ENCODE data around the gene DMBT1. TPM values are rescaled to one million over a fixed set of nuclear protein-coding genes. Genes with fewer than 3 reads are reported as not detected.

Gene DMBT1
- total RNA-seq, 2 donors from 2014 or later = 33.6 to 165 TPM

GRCh38 chr10:122559228-122559627, 1.3 kb upstream of the DMBT1 start:
- no peaks in the 10 kb centered on the region for H3K9me3 ChIP-seq
- intact Hi-C loops (cut with DNase I) = no loop called here
- DNase-seq = no peak
- H3K27ac ChIP-seq = no peak overlapping the region
- no peak overlapping the region for H3K4me3 ChIP-seq
- H3K36me3 ChIP-seq = no peaks in the 10 kb centered on the region
- H3K27me3 ChIP-seq = no peaks in the 10 kb centered on the region
- H3K4me1 ChIP-seq = no peaks in the 10 kb centered on the region
- H3K9ac ChIP-seq (ENCODE audit: low read depth in 2 of 2, low read length in 2 of 2) = no peak overlapping the region
- no peak for TF ChIP-seq CTCF (IDR thresholded peaks at IDR 0.05)

DNA sequence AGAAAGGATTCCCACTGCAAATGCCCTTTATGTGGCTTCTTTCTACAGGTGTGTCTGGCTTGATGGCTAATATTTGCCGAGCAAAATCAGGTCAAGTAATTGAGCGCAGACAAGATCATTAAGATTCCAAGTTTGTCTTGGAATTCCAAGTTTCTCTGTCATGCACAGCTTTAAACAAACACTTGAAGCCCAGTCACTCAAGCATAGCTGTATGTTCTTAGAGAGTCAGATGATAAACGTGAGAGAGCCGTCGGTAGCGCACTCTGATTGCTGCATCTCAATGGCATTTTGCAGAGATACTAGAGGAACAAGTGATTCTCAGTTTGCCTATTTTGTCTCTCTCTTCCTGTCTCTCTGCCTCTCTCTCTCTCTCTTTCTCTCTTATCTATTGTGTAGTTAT, 658 bp downstream of the DMBT1 start:
- Histone ChIP-seq H3K4me1 (no peaks in the 10 kb centered on the region), H3K27me3 (no peaks in the 10 kb centered on the region), H3K9me3 (no peaks in the 10 kb centered on the region), H3K27ac (no peak overlapping the region), H3K9ac (ENCODE audit: low read depth in 2 of 2, low read length in 2 of 2) (no peak overlapping the region), H3K36me3 (no peaks in the 10 kb centered on the region), H3K4me3 (peak overlapping the region; percentile 2)
- no peak for DNase-seq
- no peak for TF ChIP-seq CTCF (IDR thresholded peaks at IDR 0.05)
- intact Hi-C loops (cut with DNase I) = loop anchor here (10.0 kb wide), 2 partner anchors 126 to 216 kb away; no protein-coding TSS in a partner anchor

- DNase-seq = no peak
- Histone ChIP-seq H3K27me3 (no peaks in the 10 kb centered on the region), H3K9me3 (no peaks in the 10 kb centered on the region), H3K4me3 (no peak overlapping the region), H3K27ac (no peak overlapping the region), H3K9ac (ENCODE audit: low read depth in 2 of 2, low read length in 2 of 2) (no peak overlapping the region), H3K36me3 (no peaks in the 10 kb centered on the region), H3K4me1 (no peaks in the 10 kb centered on the region)
- no peak for TF ChIP-seq CTCF (IDR thresholded peaks at IDR 0.05)
- intact Hi-C loops (cut with DNase I) = loop anchor here (10.0 kb wide), 2 partner anchors 127 to 217 kb away; no protein-coding TSS in a partner anchor
These were observed 1.2 kb downstream of the DMBT1 start for GRCh38 chr10:122561792-122562191.

- Histone ChIP-seq H3K36me3 (no peaks in the 10 kb centered on the region), H3K9ac (ENCODE audit: low read depth in 2 of 2, low read length in 2 of 2) (no peak overlapping the region), H3K9me3 (no peaks in the 10 kb centered on the region), H3K4me1 (no peaks in the 10 kb centered on the region), H3K27me3 (no peaks in the 10 kb centered on the region), H3K27ac (no peak overlapping the region), H3K4me3 (no peak overlapping the region)
- intact Hi-C loops (cut with DNase I) = loop anchor here (2.0 to 10.0 kb wide), 4 partner anchors 38 to 268 kb away; no protein-coding TSS in a partner anchor
- no peak for TF ChIP-seq CTCF (IDR thresholded peaks at IDR 0.05)
- no peak for DNase-seq
These were observed 4.4 kb downstream of the DMBT1 start for GRCh38 chr10:122564980-122565379.

DNA sequence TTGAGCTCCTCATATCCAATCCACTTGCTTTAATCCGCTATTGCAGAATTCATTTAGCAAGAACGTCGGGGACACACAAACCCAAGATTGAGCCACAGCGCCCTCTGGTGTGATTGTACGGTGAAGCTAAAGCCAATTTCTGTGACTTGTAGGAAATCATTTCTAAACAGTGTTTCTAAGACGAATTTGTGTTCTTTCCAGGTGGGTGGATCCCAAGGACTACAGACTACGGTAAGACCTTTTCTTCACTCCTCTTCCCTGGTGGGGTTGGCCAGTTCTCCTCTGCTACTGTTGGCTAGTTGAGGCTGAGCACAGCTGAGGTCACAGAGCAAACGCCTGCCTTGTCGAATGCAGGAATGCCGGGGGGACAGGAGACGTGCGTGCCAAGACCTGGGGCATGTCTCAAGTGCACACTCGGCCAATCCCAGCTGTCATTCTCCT, 5.2 kb downstream of the DMBT1 start:
- intact Hi-C loops (cut with DNase I) = loop anchor here (2.0 to 10.0 kb wide), 4 partner anchors 39 to 268 kb away; no protein-coding TSS in a partner anchor
- no peak overlapping the region for H3K27ac ChIP-seq
- no peaks in the 10 kb centered on the region for H3K4me1 ChIP-seq
- H3K27me3 ChIP-seq = no peaks in the 10 kb centered on the region
- peak; percentile 62 for TF ChIP-seq CTCF (IDR thresholded peaks at IDR 0.05)
- peak overlapping the region in 1 of 2 donors; percentile 12 for H3K9ac ChIP-seq (ENCODE audit: low read depth in 2 of 2, low read length in 2 of 2)
- no peak overlapping the region for H3K4me3 ChIP-seq
- H3K36me3 ChIP-seq = no peaks in the 10 kb centered on the region
- H3K9me3 ChIP-seq = no peaks in the 10 kb centered on the region
- DNase-seq = peak; percentile 89
